ENCODE data around the gene MYLK4.
A peak's percentile ranks its signal among the peaks of the same experiment; 100 is the strongest.

MYLK4 gene

GRCh38 chr6:2750832-2751231 lies at the start of gene MYLK4:
Gene MYLK4, minus strand, starts transcription at chr6:2750922. Its CDS starts 1,628 bp downstream, at chr6:2749294.
- no peak for DNase-seq

DNA sequence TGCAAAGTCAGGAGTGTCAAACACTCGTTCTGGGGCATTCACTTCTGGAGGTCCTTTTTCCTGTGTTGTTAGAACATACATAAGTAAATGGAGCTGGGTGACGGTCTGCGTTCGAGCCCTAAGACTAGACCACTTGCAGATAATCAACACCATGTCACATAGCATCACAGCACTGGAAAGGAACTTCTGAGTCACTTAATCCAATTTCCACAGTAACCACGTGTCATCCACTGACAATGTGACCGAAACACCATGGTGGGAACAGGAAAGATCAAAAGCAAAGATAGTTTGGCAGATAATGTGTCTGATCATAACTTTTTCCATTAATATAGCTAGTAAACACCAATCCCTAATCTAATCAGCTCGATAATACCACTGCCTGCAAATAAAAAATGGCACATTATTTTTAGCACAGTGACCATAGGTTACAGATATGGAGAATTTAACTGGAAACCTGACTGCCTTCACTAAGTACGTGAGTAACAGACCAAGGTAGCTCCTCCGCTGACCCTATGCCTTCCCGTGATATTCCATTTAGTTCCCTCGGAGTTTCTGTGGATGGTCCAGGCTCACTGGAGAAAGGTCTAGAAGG lies 49.3 kb upstream of the MYLK4 start:
- DNase-seq = no peak

GRCh38 chr6:2798586-2799134 lies 47.9 kb upstream of the MYLK4 start:
- DNase-seq = no peak

DNA sequence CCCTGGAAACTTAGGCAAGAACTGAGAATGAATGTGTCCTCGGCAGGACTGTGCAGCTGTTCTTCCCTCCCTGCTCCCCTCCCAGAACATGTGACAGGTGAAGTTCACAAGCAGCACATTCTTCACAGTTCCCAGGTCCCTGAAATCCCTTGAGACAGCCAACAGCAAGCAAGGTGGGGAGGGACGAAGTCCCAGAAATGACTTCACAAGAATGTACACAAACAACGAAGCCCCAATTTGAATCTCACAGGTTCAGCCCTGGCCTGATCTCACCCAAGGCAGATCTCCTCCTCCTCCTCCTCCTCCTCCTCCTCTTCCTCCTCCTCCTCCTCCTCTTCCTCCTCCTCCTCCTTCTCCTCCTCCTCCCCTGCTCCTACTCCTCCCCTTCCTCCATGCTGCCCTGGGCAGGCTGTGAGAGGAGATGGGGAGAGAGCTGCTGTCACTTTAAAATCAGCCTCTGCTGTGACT lies 46.9 kb upstream of the MYLK4 start:
- no peak for DNase-seq

- no peak for DNase-seq
Measured at GRCh38 chr6:2796861-2797260, 46.1 kb upstream of the MYLK4 start.

- no peak for DNase-seq
Measured at GRCh38 chr6:2795956-2796355, 45.2 kb upstream of the MYLK4 start.

DNA sequence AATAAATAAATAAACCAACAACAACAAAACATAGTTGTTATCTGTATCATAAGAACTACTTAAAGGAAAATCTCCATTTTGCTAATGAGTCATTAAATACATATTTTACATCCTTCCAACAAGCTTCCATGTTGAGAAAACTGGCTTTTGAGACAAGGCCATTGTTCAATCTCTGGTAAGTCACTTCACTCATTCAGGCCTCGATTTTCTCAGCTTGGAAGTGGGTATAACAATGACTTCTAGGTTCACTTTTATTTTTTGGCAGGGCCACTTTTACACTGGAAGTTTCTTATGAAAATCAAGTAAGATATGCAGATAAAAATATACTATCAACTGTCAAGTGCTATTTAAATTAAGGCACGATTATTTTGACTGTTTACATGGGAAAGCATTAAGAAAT lies 44.4 kb upstream of the MYLK4 start:
- no peak for DNase-seq

DNA sequence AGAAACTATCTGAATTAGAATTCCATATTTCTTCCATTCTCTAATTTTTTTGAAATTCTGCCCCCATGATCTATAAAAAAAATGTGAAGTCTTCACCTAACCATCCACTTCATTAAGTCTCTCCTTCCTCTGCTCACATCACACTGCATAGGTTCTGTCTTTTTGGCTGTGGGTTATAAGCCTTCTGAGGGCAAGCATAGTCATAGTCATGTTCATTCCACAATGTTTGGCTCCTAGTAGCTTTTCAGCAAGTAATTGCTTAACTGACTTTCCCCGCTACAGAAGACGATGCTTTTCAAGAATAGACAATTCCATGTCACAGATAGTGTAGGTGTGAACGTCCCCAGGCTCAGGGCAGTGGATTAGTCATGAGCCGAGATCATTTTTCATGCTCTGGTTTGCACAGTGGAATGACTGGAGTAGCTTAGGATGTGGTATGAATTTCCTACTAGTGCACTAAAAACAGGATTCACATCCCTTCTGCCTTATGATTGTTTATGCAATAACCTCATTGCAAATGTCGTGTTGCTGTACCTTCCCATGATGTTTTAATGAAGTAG lies 43.5 kb upstream of the MYLK4 start:
- DNase-seq = no peak

DNA sequence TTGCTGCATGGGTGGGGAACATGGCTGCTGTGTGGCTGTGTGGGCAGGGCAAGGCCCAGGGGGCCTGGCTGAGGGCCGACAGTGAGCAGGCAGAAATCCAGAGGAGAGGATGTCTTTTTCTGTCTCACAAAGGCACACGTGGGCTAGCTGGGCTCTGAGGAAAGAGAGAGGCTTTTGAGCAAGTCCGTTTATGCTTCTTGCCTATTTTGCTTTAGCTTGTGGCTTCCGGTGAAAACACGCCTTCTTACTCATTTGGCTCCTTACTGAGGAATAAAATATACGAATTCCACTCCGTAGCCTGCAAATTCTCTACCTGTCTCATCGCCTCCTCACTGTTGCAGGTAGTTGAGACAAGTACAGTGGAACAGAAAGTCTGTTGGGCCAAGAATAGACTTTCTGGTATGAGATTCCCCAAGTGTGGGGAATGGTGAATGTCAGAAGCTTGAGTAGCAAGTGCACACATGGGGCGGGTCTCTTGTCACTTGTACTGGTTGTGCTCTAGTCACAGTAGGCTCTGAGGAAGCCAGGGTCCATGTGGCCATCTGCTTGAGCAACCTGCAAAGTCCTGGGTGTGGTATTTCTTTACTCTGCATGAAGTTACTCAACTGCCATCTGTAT lies 42.9 kb upstream of the MYLK4 start:
- DNase-seq = no peak

DNA sequence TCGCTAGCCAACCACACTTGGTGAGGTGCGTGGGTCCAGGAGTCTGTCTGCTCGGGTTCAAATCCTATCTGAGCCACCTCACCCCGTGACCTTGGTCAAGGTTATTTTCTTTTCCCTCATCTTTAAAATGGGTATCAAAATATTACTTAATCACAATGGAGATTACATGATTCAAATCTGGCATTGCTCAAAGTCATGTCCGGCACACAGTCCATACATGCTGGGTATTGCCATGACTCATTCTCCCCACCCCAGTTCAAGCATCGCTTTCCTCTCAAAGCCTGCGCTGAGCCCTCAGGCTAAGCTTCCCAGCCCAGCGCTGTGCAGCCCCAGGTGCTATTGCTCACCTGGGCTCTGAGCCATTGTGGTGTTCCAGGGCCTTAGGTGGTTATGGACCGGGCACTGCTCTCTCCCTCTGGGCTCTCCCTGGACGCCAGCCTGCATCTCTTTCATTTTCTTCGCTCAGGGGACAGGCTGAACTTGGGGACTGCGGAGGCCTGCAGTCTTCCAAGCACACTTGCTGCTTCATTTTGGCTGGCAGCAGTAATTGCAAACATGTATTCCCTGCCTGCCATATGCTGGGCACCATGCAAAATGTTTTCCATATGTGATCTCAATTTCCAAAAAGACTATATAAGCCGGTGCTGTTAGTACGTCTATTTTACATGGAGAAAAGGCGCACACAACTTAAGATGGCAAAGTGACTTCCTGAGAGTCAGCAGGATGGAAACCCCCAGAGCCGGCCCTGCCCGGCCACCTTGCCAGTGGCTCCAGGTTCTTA lies 41.8 kb upstream of the MYLK4 start:
- no peak for DNase-seq

- no peak for DNase-seq
Measured at GRCh38 chr6:2791450-2791974, 40.8 kb upstream of the MYLK4 start.

DNA sequence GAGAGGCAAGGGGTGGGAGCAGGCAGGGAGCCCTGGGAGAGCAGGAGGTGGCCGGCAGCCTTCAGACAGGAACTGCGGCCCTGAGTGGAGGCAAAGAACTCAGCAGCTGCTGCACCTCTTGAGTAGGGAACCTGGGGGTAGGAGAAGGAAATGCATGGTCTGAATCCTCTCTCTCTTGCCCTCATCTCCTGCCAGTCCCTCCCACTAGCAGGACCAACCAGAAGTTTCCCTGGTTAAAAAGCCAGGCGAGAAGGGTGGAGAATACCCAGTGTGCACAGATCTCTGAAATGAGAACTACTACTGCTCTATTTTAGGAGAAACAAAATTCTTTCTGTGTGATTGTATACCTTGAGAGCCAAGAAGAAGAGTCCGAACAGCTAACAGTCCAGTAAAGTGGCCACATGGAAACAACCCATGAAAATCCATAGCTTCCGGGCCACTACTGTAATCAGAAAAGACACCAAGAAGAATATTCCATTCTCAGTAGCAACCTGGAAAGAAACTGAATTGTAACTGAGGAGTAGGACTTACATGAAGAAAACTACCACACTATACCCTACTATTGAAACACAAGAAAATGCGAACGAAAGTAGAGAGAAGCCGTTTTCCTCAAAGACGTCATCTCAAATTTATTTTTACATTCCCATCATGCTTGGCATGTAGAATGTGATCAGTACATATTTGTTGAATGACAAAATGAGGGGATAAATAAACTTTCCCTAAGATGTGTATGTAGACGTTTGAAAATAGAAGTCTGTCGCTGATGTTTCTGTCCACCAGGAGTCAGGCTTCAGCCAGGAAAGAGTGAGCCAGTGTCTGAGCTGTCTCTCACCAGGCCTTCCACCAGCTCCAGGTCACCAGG lies 40.1 kb upstream of the MYLK4 start:
- peak; percentile 8 for DNase-seq

DNA sequence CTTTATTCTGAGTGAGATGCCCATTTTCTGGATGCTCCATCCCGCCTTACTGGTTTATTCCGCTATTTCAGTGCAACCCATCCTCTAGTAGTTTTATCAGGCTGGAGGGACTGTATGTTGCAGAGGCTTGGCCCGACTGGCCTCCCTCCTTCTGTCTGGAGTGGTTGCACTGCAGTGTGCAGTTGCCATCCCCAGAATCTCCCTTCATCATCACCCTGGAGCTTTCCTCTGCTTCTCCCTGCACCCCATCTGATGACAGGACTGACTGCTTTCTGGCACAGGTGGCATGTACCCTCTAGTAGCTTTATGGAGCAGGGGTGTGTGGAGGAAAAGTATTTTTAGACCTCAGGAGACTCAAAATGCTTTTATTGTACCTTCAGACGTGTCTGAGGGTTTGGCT lies 35.5 kb upstream of the MYLK4 start:
- DNase-seq = no peak

DNA sequence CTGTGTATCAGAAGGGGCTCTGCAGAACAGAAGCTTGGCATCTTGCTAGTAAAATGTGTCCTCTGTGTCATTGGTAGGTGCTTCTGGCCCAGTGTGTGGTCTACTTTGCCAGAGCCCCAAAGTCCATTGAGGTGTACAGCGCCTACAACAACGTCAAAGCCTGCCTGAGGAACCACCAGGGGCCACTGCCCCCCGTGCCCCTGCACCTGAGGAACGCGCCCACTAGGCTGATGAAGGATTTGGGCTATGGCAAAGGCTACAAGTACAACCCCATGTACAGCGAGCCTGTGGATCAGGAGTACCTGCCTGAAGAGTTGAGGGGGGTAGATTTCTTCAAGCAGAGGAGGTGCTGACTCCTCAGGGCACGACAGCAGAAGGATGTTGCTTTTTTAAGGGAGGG lies 34.2 kb upstream of the MYLK4 start:
- no peak for DNase-seq

- no peak for DNase-seq
Measured at GRCh38 chr6:2784061-2784460, 33.3 kb upstream of the MYLK4 start.

- no peak for DNase-seq
Measured at GRCh38 chr6:2783188-2783963, 32.7 kb upstream of the MYLK4 start.

GRCh38 chr6:2782825-2783187 lies 32.1 kb upstream of the MYLK4 start:
- DNase-seq = no peak

GRCh38 chr6:2782356-2782708 lies 31.6 kb upstream of the MYLK4 start:
- DNase-seq = no peak

- DNase-seq = no peak
Measured at GRCh38 chr6:2781685-2782355, 31.1 kb upstream of the MYLK4 start.

GRCh38 chr6:2780102-2780737 lies 29.5 kb upstream of the MYLK4 start:
- DNase-seq = no peak

DNA sequence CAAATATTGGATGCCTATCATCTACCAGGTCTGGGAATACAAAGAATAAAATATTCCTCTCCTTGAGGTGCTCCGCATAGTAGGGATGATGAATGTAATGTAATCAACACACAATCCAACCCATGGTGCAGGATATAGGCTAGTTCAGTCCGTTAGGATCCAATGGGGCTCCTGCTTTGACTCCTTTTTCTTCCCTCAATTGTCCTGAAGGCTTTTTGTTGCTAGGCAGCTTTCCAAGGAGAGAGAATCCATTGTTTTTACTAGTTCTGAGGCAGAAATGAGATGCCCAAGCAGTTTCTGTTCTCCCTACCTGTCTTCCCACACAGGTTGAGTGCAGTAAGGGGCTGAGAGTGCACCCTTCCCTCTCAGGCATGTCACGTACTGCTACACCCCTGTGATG lies 26.5 kb upstream of the MYLK4 start:
- DNase-seq = no peak
